Measurements from ENCODE around the gene MVB12A.
A peak's percentile ranks its signal among the peaks of the same experiment; 100 is the strongest.

The MVB12A gene

DNA sequence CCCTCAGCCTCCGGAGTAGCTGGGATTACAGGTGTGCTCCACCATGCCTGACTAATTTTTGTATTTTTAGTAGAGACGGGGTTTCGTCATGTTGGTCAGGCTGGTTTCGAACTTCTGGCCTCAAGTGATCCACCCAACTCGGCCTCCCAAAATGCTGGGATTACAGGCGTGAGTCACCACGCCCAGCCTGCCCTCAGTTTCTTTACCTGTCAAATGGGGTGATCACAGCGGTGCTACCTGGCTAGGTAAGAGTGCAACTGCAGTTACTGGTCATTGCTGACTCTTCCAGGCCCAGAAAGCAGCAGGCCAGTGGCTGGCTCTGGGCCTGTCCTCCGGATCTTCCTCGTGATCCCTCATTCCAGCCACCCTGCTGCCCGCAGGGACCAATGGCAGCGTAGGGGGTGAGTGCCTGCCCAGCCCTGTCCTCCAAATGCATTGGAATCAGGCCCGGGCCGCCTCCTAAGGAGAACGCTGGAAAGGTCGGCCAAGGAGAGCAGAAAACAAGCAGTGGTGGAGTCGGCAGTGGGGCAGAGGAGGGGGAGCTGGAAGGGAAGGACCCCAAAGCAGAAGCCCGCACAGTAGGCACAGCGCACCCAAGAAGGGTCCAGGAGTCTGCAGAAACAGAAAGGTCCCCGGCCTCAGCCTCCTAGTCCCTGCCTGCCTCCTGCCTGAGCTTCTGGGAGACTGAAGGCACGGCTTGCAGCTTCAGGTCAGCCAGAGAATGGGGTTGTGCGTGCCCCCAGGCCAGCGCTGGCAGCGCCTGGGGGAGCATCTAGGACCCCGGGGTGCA is 48.6 kb downstream of the MVB12A start:
- DNase-seq, result peak in 9 of 10 donors; percentile 28 to 90 (median 57)
- intact Hi-C loops (cut with DNase I), result no loop called here

- peak in 1 of 10 donors; percentile 18 for DNase-seq
- intact Hi-C loops (cut with DNase I), result no loop called here
Observed at GRCh38 chr19:17469092-17469480, 49.2 kb downstream of the MVB12A start.

DNA sequence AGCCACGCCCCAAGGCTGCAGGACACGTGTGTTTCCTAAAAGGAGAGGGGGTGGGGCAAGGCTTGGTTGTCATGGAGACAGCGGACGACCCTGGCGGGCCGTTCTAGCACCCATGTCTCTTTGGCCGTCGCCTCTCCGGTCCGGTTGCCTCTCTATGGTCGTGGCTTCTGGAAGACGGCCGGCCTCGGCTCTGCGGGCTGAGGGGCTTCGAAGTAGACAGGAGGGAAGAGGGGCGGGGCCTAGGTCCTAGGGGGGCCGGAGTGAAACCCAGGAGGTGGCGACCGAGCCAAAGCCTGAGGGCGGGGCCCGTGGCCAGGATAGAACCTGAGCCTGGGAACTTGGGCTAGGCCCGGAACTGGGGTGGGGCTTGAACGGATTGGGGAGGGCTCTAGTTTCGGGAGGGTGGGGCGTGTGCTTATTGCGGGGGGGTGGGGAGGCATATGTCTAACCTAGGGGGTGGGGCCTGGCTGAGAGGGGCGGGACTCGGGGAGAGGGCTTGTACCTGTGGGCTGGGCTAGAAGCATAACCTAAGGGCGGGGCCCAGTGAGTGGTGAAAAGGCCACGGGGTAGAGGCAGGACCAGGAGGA is 49.7 kb downstream of the MVB12A start:
- intact Hi-C loops (cut with DNase I), result loop anchor here (10.0 kb wide), 1 partner anchor 135 kb away; the partner anchor contains the start of genes ANO8 and GTPBP3
- peak; percentile 60 to 97 (median 80) for DNase-seq

DNA sequence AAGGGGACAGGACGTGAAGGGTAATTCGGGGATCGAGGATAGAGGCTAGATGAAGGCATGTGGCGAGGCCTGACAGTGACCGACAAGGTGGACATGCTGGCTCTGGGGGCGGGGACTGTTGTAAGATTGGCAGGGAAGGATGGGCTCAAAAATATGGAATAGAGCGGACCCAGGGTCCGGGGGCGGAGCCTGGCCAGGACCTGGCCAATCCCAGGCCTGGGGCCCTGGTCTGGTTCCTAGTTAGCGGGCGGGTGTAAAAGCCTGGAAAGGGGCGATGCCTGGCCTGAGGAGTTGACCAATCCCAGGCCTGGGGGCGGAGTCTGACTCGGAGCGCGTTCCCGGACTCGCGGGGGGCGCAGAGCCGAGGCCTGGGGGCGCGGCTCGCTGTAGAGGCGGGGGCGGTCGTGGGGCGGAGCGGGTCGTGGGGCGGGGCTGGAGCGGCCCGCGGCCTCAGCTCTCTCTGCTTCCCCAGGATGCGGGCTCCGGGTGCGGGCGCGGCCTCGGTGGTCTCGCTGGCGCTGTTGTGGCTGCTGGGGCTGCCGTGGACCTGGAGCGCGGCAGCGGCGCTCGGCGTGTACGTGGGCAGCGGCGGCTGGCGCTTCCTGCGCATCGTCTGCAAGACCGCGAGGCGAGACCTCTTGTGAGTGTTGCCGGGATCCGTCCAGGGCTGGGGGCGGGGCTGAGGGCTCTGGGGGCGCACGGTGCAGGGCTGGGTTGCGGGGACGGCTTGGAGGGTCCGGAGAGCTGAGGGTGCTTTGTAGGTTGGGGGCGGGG is 50.4 kb downstream of the MVB12A start, which contains the start of gene SLC27A1:
Gene SLC27A1 (plus strand): TSS at position 457 of the 774 bp plus-strand sequence. CDS start 17 bp downstream, at position 474.
- DNase-seq, result peak; percentile 99 to 100 (median 100)
- intact Hi-C loops (cut with DNase I), result loop anchor here (10.0 kb wide), 1 partner anchor 135 kb away; the partner anchor contains the start of genes ANO8 and GTPBP3

GRCh38 chr19:17471410-17472125 is 51.7 kb downstream of the MVB12A start:
- intact Hi-C loops (cut with DNase I), result loop anchor here (1.0 to 10.0 kb wide), 2 partner anchors 40 to 137 kb away; partner anchors contain the start of genes ANO8, GTPBP3 and PGLS
- no peak for DNase-seq

DNA sequence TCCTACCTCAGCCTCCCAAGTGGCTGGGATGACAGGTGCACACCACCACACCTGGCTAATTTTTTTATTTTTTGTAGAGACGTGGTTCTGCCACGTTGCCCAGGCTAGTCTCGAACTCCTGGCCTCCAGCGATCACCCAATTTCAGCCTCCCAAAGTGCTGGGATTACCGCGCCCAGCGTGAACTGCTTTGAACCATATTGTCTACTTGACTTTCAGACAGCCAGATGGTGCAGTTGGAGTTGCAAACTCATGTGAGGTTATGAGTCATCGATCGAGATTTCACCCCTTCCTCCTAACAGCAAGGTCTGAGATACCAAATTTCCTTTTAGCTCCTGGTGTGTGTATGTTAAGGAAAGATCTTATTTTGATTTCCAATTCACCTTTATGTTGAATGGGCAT is 53.2 kb downstream of the MVB12A start:
- no peak for DNase-seq
- intact Hi-C loops (cut with DNase I), result loop anchor here (10.0 kb wide), 1 partner anchor 138 kb away; the partner anchor contains the start of genes ANO8 and GTPBP3

All from posterior cingulate gyrus (tissue), 11 donors.